NOMO-1 treated with DMSO at 0.1 percent for 48 hours (cell line): ENCODE data around the gene SPTA1.

Experiments used
- DNase-seq: peaks from one replicate; lab custom pipeline; 2025; ENCODE audit not compliant: unreplicated experiment; lab: John Stamatoyannopoulos, UW

The SPTA1 gene

DNA sequence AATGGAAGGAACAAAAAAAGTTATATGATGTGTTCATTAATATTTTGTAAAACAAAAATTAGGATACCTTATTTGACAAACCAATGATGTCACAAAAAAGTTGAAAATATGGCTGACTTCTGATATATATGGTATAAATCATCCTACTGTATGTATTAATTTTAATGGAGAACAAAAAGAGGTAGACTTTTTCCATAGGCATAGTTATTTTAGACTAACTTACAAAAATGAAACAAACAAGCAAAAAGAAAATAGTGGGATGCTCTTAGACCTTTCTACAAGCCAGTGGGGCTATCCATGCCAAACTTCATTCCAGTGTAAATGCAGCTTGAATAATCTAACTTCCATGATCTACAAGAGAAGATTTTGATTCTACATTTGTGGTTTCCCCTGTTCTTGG is 522 bp upstream of the SPTA1 start:
- no peak for DNase-seq

DNA sequence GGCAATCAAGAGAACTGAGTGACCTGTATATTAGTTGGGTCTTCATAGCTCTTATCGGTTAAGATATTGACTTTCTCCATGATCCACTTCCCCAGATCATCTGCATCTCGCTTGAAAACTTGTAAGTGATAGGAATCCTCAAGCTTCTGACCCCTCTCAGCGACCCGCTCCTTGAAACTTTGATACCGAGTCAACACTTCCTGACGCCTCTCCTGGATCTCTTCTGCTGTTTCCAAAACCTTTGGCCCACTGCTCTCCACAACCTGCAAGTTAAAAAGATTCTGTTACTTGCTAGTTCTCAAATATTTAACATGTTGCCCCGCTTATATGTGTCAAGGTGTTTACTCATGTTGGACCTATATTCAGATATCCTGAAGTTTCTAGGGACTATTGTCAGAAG is 1.4 kb downstream of the SPTA1 start:
- DNase-seq, result no peak

DNA sequence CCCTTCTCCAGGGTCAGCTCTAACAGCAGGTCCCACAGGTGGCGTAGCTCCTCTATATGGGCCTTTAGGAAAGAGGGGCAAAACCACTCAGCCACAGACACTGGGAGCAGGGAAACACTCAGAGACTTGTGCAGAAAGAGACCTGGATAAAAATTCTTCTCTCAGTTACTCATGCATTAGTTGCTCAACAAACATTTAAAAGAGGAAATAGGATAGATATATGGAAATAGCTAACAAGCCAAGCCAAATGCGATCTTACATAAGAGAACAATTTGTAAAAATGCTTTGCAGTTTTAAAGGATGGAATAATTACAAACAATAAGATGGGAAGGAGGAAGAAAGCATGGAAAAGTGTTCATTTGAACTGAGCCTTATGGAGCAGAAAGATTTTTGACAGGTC is 4.9 kb downstream of the SPTA1 start:
- DNase-seq, result peak; percentile 64

DNA sequence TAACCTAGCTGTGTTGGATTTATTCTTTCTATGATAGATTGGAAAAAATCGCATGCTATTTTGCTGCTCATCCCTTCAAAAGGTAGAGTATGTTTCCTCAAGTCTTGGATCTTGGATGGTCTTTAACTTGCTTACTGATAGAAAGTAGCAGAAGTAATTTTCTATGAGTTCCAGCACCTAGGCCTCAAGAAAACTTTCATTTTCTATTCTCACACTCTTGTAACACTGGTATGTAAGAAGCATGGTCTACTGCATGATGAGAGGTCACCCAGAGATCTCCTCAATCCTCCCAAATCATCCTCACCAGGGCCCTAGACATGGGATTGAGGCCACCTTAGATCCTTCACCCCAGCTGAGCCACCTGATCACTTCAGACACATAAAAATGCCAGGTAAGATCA is 7.2 kb downstream of the SPTA1 start:
- no peak for DNase-seq

- DNase-seq, result no peak
Observed at GRCh38 chr1:158675563-158676323, 10.8 kb downstream of the SPTA1 start.

DNA sequence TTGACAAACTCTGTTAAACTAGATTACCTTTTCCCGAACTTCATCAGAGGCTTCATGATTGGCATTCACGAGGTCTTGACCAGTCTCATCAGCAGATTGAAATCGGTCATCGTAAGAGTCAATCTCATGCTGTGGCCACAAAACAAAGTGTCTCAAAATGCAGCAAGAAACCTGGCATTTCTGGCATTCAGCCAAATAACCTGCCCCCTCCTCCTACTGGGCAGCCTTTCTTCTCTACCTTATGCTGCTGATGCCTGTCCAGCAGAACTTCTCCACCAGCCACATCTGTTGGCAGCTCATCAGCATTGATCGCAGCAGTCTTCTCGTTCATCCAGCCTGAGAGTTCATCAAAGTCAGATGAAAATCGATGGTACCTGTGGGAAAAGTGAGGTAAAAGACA is 12.2 kb downstream of the SPTA1 start:
- no peak for DNase-seq

- DNase-seq, result no peak
Observed at GRCh38 chr1:158666037-158666436, 20.5 kb downstream of the SPTA1 start.

- peak; percentile 37 for DNase-seq
Observed at GRCh38 chr1:158654571-158654970, 31.9 kb downstream of the SPTA1 start.

DNA sequence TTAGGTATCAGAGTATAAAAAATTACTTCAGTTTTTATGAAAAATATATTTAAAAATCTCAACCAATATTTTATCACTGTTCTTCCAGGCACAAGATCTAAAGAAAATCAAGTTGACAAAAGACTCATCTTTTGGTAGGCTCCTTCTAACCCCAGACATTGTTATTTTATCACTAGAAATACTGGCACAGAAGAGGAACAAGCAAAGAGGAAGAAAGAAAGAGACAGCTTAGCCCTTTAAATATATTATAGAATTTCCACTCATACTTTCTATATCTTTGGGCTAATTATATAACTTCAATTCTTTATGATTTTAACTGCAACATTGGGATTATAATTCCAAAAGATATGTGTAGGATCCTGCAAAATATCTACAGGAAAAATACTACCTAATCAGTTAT is 32.4 kb downstream of the SPTA1 start:
- peak; percentile 67 for DNase-seq

DNA sequence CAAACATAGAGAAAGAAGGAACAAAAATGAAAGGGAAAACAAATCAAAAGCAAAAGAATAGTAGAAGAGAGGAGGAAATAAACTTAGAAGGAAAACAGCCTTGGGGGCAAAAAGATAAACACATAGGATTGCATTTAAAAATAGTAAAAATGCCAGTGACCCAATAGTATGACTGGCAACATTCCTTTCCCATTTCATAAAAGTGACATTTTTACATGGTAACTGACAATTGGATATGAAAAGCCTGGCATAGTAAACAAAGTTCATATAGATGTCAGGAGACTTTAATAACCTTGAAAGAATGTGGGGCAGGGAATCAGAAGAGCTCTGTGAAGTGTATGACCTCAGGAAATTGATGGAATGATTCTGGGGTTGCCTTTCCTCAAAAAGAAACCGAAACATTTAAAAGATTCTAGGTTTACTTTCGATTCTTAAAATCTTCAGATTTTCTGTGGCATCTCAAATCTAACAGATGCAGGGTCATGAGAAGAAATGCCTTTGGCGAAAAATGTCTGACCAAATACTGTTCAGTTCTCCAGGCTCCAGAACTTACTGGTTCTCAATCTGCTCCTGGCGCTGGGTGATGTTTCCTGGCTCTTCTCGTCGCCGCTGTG is 33.7 kb downstream of the SPTA1 start:
- no peak for DNase-seq

DNA sequence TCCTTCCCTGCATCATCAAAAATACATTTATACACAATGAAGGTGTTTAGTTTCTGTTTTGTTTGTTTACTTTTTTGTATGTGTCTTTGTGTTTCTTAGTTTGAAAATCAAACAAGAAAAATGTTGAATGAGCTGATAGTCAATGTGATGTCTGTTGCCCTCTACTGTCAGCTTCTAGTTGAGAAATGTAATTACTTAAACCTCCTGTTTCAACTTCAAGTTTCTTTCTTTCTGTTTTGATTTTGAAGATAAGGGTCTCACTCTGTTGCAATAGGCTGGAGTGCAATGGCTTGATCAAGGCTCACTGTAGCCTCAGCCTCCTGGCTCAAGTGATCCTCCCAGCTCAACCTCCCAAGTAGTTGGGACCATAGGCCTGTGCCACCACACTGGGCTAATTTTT is 37.5 kb downstream of the SPTA1 start:
- DNase-seq, result peak; percentile 17

DNA sequence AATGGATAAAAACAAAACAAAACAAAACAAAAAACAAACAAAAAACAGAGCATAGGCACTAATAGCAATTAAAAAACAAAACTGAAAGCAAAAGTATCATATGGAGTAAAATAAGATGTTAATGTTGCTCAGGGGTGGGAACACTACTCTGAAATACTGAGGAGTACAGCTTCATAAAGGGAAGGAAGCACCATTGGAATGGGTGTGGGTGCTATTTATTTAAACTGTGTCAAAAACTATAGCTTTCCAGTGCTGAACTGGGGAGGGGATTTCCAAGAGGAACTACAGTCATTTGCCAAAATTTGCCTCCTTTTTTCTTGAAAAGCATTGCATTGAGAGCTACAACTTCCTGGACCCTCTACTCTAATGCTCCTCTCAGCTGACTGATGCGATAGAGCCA is 40.0 kb downstream of the SPTA1 start:
- DNase-seq, result peak; percentile 2

GRCh38 chr1:158644449-158644848 is 42.1 kb downstream of the SPTA1 start:
- DNase-seq, result peak; percentile 88

DNA sequence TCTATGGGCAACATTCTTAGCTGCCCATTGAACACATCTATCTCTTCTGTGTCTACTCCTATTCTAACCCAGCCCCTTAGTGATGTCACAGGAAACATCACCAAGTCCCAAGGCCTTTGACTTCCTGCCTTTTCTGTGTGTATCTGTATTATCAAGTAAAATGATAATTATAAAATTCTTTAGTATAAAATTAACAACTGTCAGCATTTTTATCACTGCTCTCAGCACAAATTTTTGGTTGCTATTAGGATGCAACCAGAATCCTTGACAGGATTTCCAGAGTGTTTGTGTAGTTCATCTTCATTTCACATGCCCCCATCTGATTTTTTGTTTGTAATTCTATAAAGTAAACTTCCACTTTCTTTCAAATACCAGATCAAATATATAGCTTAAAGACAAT is 47.6 kb downstream of the SPTA1 start:
- DNase-seq, result no peak

DNA sequence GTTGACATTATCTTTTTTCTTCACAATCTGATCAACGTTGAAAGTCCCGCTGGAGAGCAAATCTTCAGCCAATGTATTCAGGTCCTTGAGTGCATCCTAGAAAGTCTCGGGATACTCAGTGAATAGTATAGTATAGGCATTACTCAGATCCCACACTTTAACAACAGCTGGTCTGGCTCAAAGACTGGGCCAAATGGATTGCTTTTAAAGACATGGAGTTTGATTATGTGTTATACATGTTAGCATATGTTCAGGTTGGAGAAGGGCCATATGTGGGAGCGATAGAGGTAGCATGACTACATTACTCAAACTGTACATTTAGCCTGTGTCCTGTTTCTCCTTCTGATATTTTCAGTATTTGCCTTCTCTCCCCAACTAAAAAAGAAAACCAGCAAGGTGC is 48.4 kb downstream of the SPTA1 start:
- no peak for DNase-seq

DNA sequence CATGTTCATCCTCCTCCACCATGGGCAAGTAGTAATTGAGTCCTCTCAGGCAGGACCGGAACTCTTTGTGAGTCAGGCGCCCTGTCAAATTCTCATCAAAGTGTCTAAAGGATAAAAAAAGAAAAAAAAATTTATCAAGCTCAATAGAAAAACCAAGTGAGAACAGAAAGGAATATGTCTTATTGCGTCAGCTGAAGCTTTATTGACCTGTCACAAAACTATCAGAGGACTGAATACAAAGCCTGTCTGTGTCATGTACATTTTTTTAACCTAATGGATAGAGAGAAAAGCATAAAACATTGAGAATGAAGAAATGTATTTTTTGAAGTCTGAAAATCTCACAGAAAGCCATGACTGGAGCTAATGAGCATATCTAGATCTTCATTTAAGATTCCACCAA is 72.8 kb downstream of the SPTA1 start:
- no peak for DNase-seq

GRCh38 chr1:158611916-158612315 is 74.6 kb downstream of the SPTA1 start:
- no peak for DNase-seq

- no peak for DNase-seq
Observed at GRCh38 chr1:158607296-158607695, 79.2 kb downstream of the SPTA1 start.

- no peak for DNase-seq
Observed at GRCh38 chr1:158604968-158605367, 81.5 kb downstream of the SPTA1 start, which contains the start of gene OR10Z1. TSS of gene OR10Z1 (plus strand) at chr1:158605268. CDS start at chr1:158606439, 1,171 bp downstream.

DNA sequence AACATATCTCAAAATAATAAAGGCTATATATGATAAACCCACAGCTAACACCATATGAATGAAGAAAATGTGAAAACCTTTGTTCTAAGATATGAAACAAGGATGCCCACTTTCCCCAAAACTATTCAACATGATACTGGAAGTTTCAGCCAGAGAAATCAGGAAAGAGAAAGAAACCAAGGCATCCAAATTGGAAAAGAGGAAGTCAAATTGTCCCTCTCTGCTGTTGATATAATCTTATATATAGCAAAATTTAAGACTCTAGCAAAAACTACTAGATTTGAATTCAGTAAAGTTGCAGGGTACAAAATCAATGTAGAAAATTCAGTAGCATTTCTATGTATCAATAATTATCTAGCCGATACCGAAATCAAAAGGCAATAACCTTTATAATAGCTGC is 85.8 kb downstream of the SPTA1 start:
- DNase-seq, result no peak

GRCh38 chr1:158586942-158587341 is 99.6 kb downstream of the SPTA1 start:
- no peak for DNase-seq

DNA sequence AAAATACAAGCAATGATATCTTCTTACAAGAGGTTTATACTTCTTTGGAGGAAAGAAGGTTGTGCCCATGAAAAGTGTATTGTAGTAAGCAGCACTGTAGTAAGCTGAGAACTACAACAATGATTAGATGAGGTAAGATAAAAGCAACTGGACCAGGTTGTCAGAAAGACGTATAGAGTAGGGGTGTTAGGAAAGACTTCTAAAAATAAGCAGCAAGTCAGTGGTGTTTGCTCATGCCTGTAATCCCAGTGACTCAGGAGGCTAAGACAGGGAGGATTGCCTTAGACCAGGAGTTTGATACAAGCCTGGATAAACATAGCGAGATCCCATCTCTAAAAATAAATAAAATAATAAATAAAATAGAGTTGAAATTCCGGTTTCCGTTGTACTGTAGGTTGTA is 102.6 kb downstream of the SPTA1 start:
- DNase-seq, result no peak

DNA sequence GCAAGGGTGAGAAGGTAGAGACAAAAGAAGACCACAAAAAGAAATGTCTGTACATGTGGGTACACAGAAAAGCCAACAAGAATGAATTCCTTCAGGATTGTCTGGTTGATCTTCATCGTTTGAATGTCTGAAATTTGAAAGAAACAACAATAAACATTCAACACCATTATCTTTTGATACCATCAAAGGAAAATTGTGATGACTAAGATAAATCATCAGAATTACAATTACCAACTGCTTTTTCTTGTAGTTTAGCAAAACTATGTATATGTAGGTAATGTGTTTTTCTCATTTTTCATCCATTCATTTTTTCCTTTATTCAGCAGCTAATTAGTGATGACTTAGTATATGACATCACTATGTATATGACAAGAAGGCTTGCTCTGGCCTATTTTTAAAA is 106.8 kb downstream of the SPTA1 start, which contains the start of gene OR10X1:
Gene OR10X1, minus strand, starts transcription at position 167 of the 400 bp plus-strand sequence. Its CDS starts 0 bp downstream, at position 167.
- DNase-seq, result no peak
